ENCODE data around the gene LRRTM4. TPM values are rescaled to one million over a fixed set of nuclear protein-coding genes. Genes with fewer than 3 reads are reported as not detected.

The LRRTM4 gene
- total RNA-seq, 2 experiments from 2014 or later, result not detected

- Histone ChIP-seq H4K20me1 (ENCODE audit: insufficient read depth, low read length) (no peaks in the 10 kb centered on the region), H3K27ac (ENCODE audit: low read depth, low read length, poor library complexity, severe bottlenecking) (no peak overlapping the region), H3K4me2 (ENCODE audit: low read length) (no peak overlapping the region), H3K4me3 (ENCODE audit: low read depth, low read length, poor library complexity, severe bottlenecking) (no peak overlapping the region), H3K4me1 (ENCODE audit: insufficient read depth, low read length, poor library complexity, severe bottlenecking) (no peaks in the 10 kb centered on the region), H3K36me3 (ENCODE audit: insufficient read depth, low read length) (no peaks in the 10 kb centered on the region), H3K9me2 (ENCODE audit: insufficient read depth, low read length) (no peaks in the 10 kb centered on the region; the same call in 1 of the 2 replicates), H3K9me3 (ENCODE audit: low read length) (no peaks in the 10 kb centered on the region), H2AFZ (ENCODE audit: low read length) (no peak overlapping the region), H3K79me2 (ENCODE audit: insufficient read depth, low read depth, low read length) (no peaks in the 10 kb centered on the region)
- no peak for TF ChIP-seq CTCF (conservative IDR thresholded peaks at IDR 0.05; ENCODE audit: low read length)
- no peak for TF ChIP-seq EZH2phosphoT487 (IDR thresholded peaks at IDR 0.05; ENCODE audit: borderline replicate concordance, low read depth, low read length)
- POLR2A ChIA-PET, result interaction anchor here (0.6 kb wide), 1 partner anchor 199 kb away, joined by 3 read pairs; no protein-coding TSS in a partner anchor
- no TSS peak for BruUV-seq (replicated peaks)
- no peak for DNase-seq (ENCODE audit: low spot score)
- CTCF ChIA-PET (ENCODE audit: unreplicated experiment), result no interaction called here
- intact Hi-C loops (cut with micrococcal nuclease; ENCODE audit: unreplicated experiment), result no loop called here
These were observed 710.0 kb downstream of the LRRTM4 start for GRCh38 chr2:76812156-76812555.

- Histone ChIP-seq H3K4me2 (ENCODE audit: low read length) (no peak overlapping the region), H3K9me2 (ENCODE audit: insufficient read depth, low read length) (no peaks in the 10 kb centered on the region; the same call in 1 of the 2 replicates), H4K20me1 (ENCODE audit: insufficient read depth, low read length) (no peaks in the 10 kb centered on the region), H3K4me1 (ENCODE audit: insufficient read depth, low read length, poor library complexity, severe bottlenecking) (no peaks in the 10 kb centered on the region), H3K27ac (ENCODE audit: low read depth, low read length, poor library complexity, severe bottlenecking) (no peak overlapping the region), H3K4me3 (ENCODE audit: low read depth, low read length, poor library complexity, severe bottlenecking) (no peak overlapping the region), H3K36me3 (ENCODE audit: insufficient read depth, low read length) (no peaks in the 10 kb centered on the region), H3K9me3 (ENCODE audit: low read length) (no peaks in the 10 kb centered on the region), H2AFZ (ENCODE audit: low read length) (no peak overlapping the region), H3K79me2 (ENCODE audit: insufficient read depth, low read depth, low read length) (no peaks in the 10 kb centered on the region)
- ChIA-PET POLR2A (no interaction called here), CTCF (ENCODE audit: unreplicated experiment) (no interaction called here)
- no peak for DNase-seq (ENCODE audit: low spot score)
- BruUV-seq (replicated peaks), result no TSS peak
- TF ChIP-seq CTCF (conservative IDR thresholded peaks at IDR 0.05; ENCODE audit: low read length) (no peak), EZH2phosphoT487 (IDR thresholded peaks at IDR 0.05; ENCODE audit: borderline replicate concordance, low read depth, low read length) (no peak)
- intact Hi-C loops (cut with micrococcal nuclease; ENCODE audit: unreplicated experiment), result no loop called here
These were observed 713.0 kb downstream of the LRRTM4 start for GRCh38 chr2:76809136-76809535.

GRCh38 chr2:76808732-76809131 lies 713.4 kb downstream of the LRRTM4 start:
- intact Hi-C loops (cut with micrococcal nuclease; ENCODE audit: unreplicated experiment), result no loop called here
- TF ChIP-seq CTCF (conservative IDR thresholded peaks at IDR 0.05; ENCODE audit: low read length) (no peak), EZH2phosphoT487 (IDR thresholded peaks at IDR 0.05; ENCODE audit: borderline replicate concordance, low read depth, low read length) (no peak)
- POLR2A ChIA-PET, result no interaction called here
- no peaks in the 10 kb centered on the region for H3K4me1 ChIP-seq (ENCODE audit: insufficient read depth, low read length, poor library complexity, severe bottlenecking)
- no peak overlapping the region for H3K4me3 ChIP-seq (ENCODE audit: low read depth, low read length, poor library complexity, severe bottlenecking)
- no peaks in the 10 kb centered on the region for H3K79me2 ChIP-seq (ENCODE audit: insufficient read depth, low read depth, low read length)
- BruUV-seq (replicated peaks), result no TSS peak
- H3K4me2 ChIP-seq (ENCODE audit: low read length), result no peak overlapping the region
- no peaks in the 10 kb centered on the region for H3K9me3 ChIP-seq (ENCODE audit: low read length)
- no peak overlapping the region for H3K27ac ChIP-seq (ENCODE audit: low read depth, low read length, poor library complexity, severe bottlenecking)
- no peaks in the 10 kb centered on the region; the same call in 1 of the 2 replicates for H3K9me2 ChIP-seq (ENCODE audit: insufficient read depth, low read length)
- no peak overlapping the region for H2AFZ ChIP-seq (ENCODE audit: low read length)
- no peaks in the 10 kb centered on the region for H3K36me3 ChIP-seq (ENCODE audit: insufficient read depth, low read length)
- DNase-seq (ENCODE audit: low spot score), result no peak
- CTCF ChIA-PET (ENCODE audit: unreplicated experiment), result no interaction called here
- no peaks in the 10 kb centered on the region for H4K20me1 ChIP-seq (ENCODE audit: insufficient read depth, low read length)
